ENCODE results near the gene RBM43. TPM values are rescaled to one million over a fixed set of nuclear protein-coding genes. Genes with fewer than 3 reads are reported as not detected.
"Not testable (repeated sequence)": the region's sequence is repeated elsewhere in the genome, so short reads cannot be mapped to it uniquely, and the experiment has no call there.

RBM43 gene
- total RNA-seq, 1 experiment from 2014 or later: 3.7 TPM

GRCh38 chr2:151299920-151300539, 38.4 kb upstream of the RBM43 start:
- in situ Hi-C loops (cut with HindIII; ENCODE audit: low pct_unique_long_range_greater_than_20kb, low sequenced_read_pairs): no loop called here
- Histone ChIP-seq H3K9me3 (ENCODE audit: control insufficient read depth, insufficient read depth, low read depth, low read length) (no peaks in the 10 kb centered on the region), H3K36me3 (ENCODE audit: control insufficient read depth, insufficient read depth, low read length) (no peaks in the 10 kb centered on the region), H3K4me3 (ENCODE audit: low read depth in 2 of 2, low read length in 2 of 2) (no peak overlapping the region), H3K27ac (ENCODE audit: low read length) (no peak overlapping the region), H3K4me1 (ENCODE audit: control insufficient read depth, insufficient read depth, low read length) (no peaks in the 10 kb centered on the region), H3K27me3 (ENCODE audit: control insufficient read depth, insufficient read depth, low read length) (no peaks in the 10 kb centered on the region)
- ChIA-PET POLR2A (no interaction called here), CTCF (interaction anchor here (0.5 kb wide), 1 partner anchor 101 kb away, joined by 5 read pairs; no protein-coding TSS in a partner anchor)
- DNase-seq (ENCODE audit: low read depth, low spot score) (no peak), ATAC-seq (no peak)
- intact Hi-C loops (cut with micrococcal nuclease; ENCODE audit: unreplicated experiment): loop anchor here (10.0 kb wide), 1 partner anchor 105 kb away; the partner anchor contains the start of gene RIF1
- no peak for TF ChIP-seq CTCF (IDR thresholded peaks at IDR 0.05)
- TF ChIP-seq REST (IDR thresholded peaks at IDR 0.05; ENCODE audit: insufficient read depth in 1 of 2, low read depth in 2 of 2, low read length in 1 of 2): no peak
- no peak for TF ChIP-seq SIN3A (IDR thresholded peaks at IDR 0.05; ENCODE audit: borderline replicate concordance, insufficient read depth, low read depth, low read length)
- no peak for TF ChIP-seq POLR2AphosphoS5 (IDR thresholded peaks at IDR 0.05; ENCODE audit: low read depth, low read length)
- TF ChIP-seq TCF7L2 (IDR thresholded peaks at IDR 0.05; ENCODE audit: low read depth, low read length): no peak
- no TSS peak for BruUV-seq (replicated peaks)

- in situ Hi-C loops (cut with HindIII; ENCODE audit: low pct_unique_long_range_greater_than_20kb, low sequenced_read_pairs): no loop called here
- intact Hi-C loops (cut with micrococcal nuclease; ENCODE audit: unreplicated experiment): loop anchor here (10.0 kb wide), 1 partner anchor 107 kb away; the partner anchor contains the start of gene RIF1
- Histone ChIP-seq H3K9me3 (ENCODE audit: control insufficient read depth, insufficient read depth, low read depth, low read length) (no peaks in the 10 kb centered on the region), H3K27ac (ENCODE audit: low read length) (no peak overlapping the region), H3K36me3 (ENCODE audit: control insufficient read depth, insufficient read depth, low read length) (no peaks in the 10 kb centered on the region), H3K4me3 (ENCODE audit: low read depth in 2 of 2, low read length in 2 of 2) (no peak overlapping the region), H3K27me3 (ENCODE audit: control insufficient read depth, insufficient read depth, low read length) (no peaks in the 10 kb centered on the region), H3K4me1 (ENCODE audit: control insufficient read depth, insufficient read depth, low read length) (no peaks in the 10 kb centered on the region)
- POLR2A ChIA-PET: no interaction called here
- DNase-seq (ENCODE audit: low read depth, low spot score) (no peak), ATAC-seq (no peak)
- BruUV-seq (replicated peaks): no TSS peak
- CTCF ChIA-PET: no interaction called here
- TF ChIP-seq CTCF (IDR thresholded peaks at IDR 0.05) (no peak), SIN3A (IDR thresholded peaks at IDR 0.05; ENCODE audit: borderline replicate concordance, insufficient read depth, low read depth, low read length) (no peak), REST (IDR thresholded peaks at IDR 0.05; ENCODE audit: insufficient read depth in 1 of 2, low read depth in 2 of 2, low read length in 1 of 2) (no peak), TCF7L2 (IDR thresholded peaks at IDR 0.05; ENCODE audit: low read depth, low read length) (no peak), POLR2AphosphoS5 (IDR thresholded peaks at IDR 0.05; ENCODE audit: low read depth, low read length) (no peak)
Observed at GRCh38 chr2:151297882-151298281, 36.2 kb upstream of the RBM43 start.

GRCh38 chr2:151295926-151296325, 34.3 kb upstream of the RBM43 start:
- H3K4me3 ChIP-seq (ENCODE audit: low read depth in 2 of 2, low read length in 2 of 2); ATAC-seq; CTCF ChIA-PET; H3K36me3 ChIP-seq (ENCODE audit: control insufficient read depth, insufficient read depth, low read length); H3K27ac ChIP-seq (ENCODE audit: low read length); H3K4me1 ChIP-seq (ENCODE audit: control insufficient read depth, insufficient read depth, low read length); in situ Hi-C loops (cut with HindIII; ENCODE audit: low pct_unique_long_range_greater_than_20kb, low sequenced_read_pairs); DNase-seq (ENCODE audit: low read depth, low spot score); H3K9me3 ChIP-seq (ENCODE audit: control insufficient read depth, insufficient read depth, low read depth, low read length); H3K27me3 ChIP-seq (ENCODE audit: control insufficient read depth, insufficient read depth, low read length); BruUV-seq (replicated peaks); POLR2A ChIA-PET: not testable (repeated sequence)
- intact Hi-C loops (cut with micrococcal nuclease; ENCODE audit: unreplicated experiment): loop anchor here (10.0 kb wide), 1 partner anchor 109 kb away; the partner anchor contains the start of gene RIF1
